Astrocyte of the spinal cord (primary cell): ENCODE data around the gene HSDL2.
A peak's percentile ranks its signal among the peaks of the same experiment; 100 is the strongest.

Experiments
- DNase-seq: peaks from one replicate; pipeline ENCODE4 v3.0.0; 2011; ENCODE audit warnings: low read depth, low spot score
- H3K4me3 ChIP-seq: 2 replicates; pipeline ENCODE4 v1.5.1; 2011; ENCODE audit warnings: low read depth, mild to moderate bottlenecking, low read length, moderate library complexity
- in situ Hi-C: cut with HindIII; loops from 2 replicates; pipeline ENCODE4 v1.10.0; 2017; ENCODE audit warnings: low sequenced_read_pairs
- TF ChIP-seq, protein P1 (sequence below): IDR thresholded peaks from 2 replicates; pipeline ENCODE4 v1.5.1; 2012; ENCODE audit warnings: low read depth, mild to moderate bottlenecking, low read length, inconsistent platforms

HSDL2 gene

DNA sequence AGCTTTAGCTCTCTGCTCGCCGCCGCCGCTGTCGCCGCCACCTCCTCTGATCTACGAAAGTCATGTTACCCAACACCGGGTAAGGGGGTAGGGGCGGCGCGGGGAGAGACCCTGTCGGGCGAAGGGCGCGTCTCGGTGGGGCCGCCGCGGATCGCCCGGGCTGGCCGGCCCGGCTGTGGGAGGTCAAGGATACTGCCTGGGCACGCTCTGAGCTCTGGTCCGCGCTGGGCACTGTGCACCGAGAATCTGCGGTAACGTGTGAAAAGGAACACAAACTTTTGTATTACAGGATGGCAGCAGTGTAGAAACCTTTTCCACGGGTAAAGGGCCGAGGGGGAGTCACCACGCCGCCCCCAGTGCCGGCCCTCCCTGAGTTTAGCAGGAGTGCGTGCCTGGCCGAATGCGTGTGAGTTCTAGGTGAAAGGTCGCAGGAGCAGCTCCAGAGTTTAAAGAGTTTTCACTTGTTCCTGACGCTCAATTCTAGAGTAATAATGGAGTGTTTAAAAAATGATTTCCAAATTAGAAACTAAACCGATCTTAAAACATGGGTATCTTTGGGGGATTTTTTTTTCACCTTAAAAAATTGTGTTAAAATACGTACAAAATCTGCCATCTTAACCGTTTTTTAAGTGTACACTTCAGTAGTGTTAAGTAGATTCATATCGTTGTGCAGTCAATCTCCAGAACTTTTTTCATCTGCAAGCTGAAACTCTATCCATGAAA lies at the start of gene HSDL2:
HSDL2 (plus strand) TSS at position 7 of the 723 bp plus-strand sequence; CDS start at position 63, 56 bp downstream.
- no peak for DNase-seq
- in situ Hi-C loops, result no loop called here
- peak within 1 kb of the TSS; percentile 57 for H3K4me3 ChIP-seq
- TF ChIP-seq, protein P1, sequence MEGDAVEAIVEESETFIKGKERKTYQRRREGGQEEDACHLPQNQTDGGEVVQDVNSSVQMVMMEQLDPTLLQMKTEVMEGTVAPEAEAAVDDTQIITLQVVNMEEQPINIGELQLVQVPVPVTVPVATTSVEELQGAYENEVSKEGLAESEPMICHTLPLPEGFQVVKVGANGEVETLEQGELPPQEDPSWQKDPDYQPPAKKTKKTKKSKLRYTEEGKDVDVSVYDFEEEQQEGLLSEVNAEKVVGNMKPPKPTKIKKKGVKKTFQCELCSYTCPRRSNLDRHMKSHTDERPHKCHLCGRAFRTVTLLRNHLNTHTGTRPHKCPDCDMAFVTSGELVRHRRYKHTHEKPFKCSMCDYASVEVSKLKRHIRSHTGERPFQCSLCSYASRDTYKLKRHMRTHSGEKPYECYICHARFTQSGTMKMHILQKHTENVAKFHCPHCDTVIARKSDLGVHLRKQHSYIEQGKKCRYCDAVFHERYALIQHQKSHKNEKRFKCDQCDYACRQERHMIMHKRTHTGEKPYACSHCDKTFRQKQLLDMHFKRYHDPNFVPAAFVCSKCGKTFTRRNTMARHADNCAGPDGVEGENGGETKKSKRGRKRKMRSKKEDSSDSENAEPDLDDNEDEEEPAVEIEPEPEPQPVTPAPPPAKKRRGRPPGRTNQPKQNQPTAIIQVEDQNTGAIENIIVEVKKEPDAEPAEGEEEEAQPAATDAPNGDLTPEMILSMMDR, result no peak

DNA sequence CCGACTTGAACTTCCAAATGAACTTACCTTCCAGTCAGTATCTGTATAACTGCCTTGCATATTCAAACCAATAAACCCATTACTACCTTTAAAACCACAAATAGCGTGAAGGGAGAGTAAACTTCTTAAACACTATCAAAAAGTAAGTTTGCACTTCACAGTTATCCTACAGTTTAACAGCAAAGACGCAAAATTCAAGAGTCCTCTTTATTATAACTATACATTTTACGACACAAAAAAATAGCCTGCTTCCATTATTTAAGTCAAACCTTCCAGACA lies 48.3 kb upstream of the HSDL2 start:
- DNase-seq, result peak; percentile 10
- in situ Hi-C loops, result no loop called here
- H3K4me3 ChIP-seq, result peak overlapping the region; percentile 16
- TF ChIP-seq, protein P1, result no peak

DNA sequence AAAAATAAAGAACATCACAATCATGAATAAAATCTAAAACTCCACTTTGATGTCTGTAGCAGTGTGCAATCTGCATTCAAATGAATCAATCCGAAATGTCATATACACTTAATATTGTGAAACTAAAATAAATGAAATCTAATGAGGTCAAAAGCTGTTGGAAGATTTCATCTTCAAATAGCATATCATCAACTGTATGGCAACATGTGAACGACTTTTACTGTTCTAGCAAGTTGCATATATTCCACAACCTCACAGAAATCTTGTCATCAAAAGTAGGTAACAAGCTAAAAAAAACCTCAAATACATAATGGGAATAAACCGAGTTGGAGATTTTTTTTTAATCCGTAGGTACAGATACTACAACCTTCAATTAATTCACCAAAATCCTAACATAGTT lies 47.7 kb upstream of the HSDL2 start:
- in situ Hi-C loops, result no loop called here
- H3K4me3 ChIP-seq, result peak overlapping the region; percentile 76
- DNase-seq, result no peak
- TF ChIP-seq, protein P1, result no peak

DNA sequence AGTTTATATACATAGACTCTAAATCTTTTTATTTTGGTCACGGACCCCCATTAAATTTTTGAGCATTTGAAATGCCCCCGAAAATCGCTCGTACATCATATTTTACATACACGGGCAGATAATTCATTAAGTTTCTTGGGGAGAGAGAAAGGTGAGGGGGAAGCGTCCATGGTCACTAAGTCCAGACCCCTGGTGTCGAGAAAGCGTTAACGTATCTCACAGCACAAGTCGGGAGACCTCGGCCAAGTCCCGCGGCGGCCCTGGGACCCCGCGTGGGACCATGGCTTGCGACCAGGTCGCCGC lies 47.3 kb upstream of the HSDL2 start:
- TF ChIP-seq, protein P1, result peak; percentile 23
- DNase-seq, result no peak
- in situ Hi-C loops, result no loop called here
- peak overlapping the region; percentile 76 for H3K4me3 ChIP-seq

DNA sequence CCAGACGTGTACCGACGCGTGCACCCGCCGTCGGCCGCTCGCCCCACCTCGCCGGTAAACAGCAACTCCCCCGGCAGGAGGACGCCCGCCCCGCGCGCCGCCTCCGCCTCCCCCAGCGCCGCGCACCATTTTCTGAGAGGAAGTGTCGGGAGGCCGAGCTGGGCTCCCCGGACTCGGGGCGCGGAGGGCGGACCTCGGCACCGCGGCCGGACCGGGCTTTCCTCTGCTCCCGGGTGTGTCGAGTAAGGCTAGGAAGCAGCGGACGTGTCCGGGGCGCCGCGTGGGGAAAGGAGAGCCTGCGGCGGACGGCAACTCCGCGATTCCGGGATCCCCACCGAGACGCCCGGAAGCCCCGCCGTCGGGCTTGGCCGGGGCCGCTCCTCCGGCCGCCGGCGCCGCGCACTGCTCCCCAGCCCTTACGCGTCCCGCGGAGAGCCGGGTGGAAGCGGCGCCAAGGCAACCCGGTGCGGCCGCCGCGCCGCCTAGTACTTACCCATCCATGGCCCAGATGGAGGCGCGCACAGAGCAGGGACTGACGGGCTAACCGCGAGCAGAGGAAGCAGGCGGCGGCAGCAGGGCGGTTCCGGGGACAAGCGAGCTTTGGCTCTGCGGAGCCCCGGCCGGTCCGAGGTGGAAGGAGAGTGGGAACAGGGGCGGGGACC lies 46.8 kb upstream of the HSDL2 start, which contains the start of gene PTBP3:
PTBP3 (minus strand) TSS at position 643 of the 662 bp plus-strand sequence. CDS start 35,754 bp downstream, outside the sequence.
- peak; percentile 80 for DNase-seq
- in situ Hi-C loops, result no loop called here
- H3K4me3 ChIP-seq, result peak within 1 kb of the TSS; percentile 76
- TF ChIP-seq, protein P1, result no peak

DNA sequence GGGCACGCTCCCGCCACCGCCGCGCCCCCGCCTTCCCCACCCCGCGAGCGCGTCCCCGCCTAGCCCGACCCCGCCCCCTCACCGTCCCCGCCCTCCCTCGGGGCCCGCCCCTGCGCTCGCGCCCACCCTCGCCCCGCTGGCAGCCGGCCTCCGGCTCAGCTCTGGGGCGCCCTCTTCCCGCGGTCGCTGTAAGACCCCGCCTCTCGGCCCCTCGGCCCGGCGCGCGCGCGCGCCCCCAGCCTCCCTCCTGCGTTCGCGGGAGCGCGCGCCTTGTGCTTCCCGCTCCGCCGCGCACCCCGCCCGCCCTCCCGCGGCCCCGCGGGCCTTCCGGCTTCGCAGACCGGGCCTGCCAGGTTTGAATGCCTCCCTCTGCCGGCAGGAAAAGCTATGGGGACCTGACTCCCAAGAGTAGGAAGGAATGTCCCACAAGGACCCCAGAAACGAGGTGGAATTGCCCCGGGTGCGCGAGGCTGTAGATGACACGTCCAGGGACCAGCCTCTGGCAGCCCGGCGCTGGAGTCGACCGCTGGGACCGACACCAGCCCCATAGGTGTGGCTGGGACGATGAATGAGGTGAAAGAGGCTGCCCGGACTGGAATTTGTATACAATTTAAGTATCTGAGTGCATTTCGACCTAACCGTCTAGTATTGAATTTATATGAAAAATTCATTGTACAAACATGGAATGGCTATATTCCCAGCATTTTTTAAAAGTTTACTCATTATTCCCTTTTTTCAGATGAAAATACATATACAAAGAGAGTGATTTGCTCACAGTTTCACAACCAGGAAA lies 46.1 kb upstream of the HSDL2 start:
- TF ChIP-seq, protein P1, result peak; percentile 66
- in situ Hi-C loops, result no loop called here
- peak; percentile 98 for DNase-seq
- H3K4me3 ChIP-seq, result peak overlapping the region; percentile 76
